Inferior parietal cortex (tissue), 1 donor: ENCODE measurements around the gene ZNF560.

Experiments used
- DNase-seq: peaks from one replicate; pipeline ENCODE4 v3.0.0-alpha.2; 2016; ENCODE audit errors: extremely low spot score

Gene ZNF560

DNA sequence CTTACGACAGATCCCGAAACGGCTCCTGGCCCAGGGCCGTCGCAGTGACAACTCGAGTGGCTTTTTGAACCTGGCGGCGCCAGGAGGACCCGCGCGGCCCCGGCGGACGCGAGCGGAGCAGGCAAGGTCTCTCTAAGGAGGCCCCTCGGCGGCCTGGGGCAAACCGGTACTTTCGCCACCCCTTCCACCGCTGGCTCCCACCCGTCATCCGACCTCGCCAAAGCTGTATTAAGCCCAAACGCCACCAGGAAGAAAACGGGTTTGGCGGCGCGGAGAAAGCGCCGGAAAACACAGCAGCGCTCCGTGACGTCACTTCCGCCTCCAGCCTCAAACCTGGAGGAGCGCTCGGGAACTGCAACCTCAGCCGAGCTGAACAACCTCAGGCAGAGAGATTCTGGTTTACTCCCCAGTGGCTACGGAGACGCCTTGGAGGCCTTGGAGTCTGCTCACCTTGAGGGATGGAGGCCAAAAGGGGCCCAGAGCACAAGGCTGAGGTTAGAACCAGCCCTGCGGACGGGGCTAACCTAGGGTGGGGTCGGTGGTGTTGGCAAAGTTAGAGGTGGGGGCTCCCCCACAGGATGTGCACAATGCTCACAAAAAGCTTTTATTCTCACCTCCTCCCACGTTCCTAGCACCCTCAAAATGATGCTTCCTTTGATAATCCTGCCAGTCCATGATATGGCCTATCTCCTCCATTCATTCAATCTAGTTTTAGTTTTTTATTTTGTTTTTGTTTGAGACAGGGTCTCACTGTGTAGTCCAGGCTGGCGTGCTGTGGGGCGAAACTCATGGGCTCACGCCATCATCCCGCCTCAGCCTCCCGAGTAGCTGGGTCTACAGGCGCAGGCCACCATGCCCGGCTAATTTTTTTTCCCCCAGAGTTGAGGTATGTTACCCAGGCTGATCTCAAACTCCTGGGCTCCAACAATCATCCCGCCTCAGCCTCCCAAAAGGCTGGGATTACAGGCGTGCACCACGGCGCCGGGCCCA, 62.8 kb downstream of the ZNF560 start, which contains the start of gene ZNF266:
TSS of gene ZNF266 (minus strand) at position 295 of the 990 bp plus-strand sequence. CDS start 15,484 bp downstream, outside the sequence.
- DNase-seq = peak; percentile 90

DNA sequence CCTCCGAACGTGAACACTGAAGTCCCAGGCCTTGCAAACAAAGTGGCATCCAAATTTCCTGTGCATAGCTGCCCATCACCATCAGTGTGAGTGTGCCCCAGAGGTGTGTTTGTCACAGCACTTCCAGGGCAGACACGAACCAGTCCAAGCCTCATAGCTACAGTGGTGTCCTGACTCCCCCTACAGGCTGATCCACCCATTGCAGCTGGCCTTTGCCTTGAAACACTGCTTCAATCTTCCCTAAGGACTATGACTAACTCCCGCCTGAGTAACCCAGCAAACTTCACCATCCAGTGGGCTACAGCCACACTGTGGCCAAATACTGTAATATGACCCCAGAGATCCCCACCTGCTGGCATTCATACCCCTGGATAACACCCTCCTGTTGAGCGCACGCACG, 66.9 kb downstream of the ZNF560 start:
- no peak for DNase-seq

GRCh38 chr19:9430444-9430843, 68.0 kb downstream of the ZNF560 start:
- DNase-seq = no peak

DNA sequence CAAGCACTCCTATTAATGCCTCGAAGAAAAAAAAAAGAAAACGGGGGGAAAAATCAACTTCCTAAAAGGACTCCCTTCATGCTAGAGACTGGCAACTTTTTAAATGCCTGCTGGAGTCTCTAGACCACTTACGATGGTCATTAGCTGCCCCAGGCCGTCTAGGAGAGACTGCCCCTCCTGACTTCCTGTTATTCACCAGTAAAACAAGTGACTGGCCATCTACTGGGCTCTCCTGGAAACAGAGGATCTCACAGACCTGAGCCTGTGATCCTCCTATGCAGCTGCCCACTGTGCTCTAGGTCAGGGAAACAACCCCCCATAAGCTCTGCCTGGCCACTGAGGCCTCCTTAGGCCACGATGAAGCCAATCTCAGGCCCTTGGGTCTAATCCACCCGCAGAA, 70.5 kb downstream of the ZNF560 start:
- no peak for DNase-seq
